Thoracic aorta (tissue), 2 donors: ENCODE measurements around the gene BMP7. TPM values are rescaled to one million over a fixed set of nuclear protein-coding genes. Genes with fewer than 3 reads are reported as not detected.

Experiments used
- ATAC-seq: fragments of 150-250 bp; one replicate; pipeline ENCODE4 v1.8.0; 2017; ENCODE audit warnings: low read depth; ENCODE audit not compliant: insufficient number of reproducible peaks, low FRiP score
- DNase-seq: peaks from one replicate; pipeline ENCODE4 v3.0.0-alpha.2; 2020; ENCODE audit warnings: low spot score
- H3K27ac ChIP-seq, 2 donors: fragments of 200-600 bp; sonication (generic); 1 replicate in 1 of 2; 2 replicates in 1 of 2; pipeline ENCODE4 v1.5.1; 2016; ENCODE audit warnings: mild to moderate bottlenecking in 2 of 2, moderate library complexity in 2 of 2
- H3K27me3 ChIP-seq: fragments of 200-600 bp; sonication (generic); replicated peaks from 2 replicates; pipeline ENCODE4 v1.6.0; 2016; ENCODE audit warnings: mild to moderate bottlenecking; ENCODE audit not compliant: insufficient read depth
- H3K36me3 ChIP-seq: fragments of 200-600 bp; sonication (generic); one replicate; pipeline ENCODE4 v1.5.1; 2016
- H3K4me1 ChIP-seq, 2 donors: fragments of 200-600 bp; sonication (generic); 1 replicate in 1 of 2; 2 replicates in 1 of 2; pipeline versions ENCODE4 v1.5.1 to v1.6.0; 2016; ENCODE audit warnings: low read depth in 2 of 2, mild to moderate bottlenecking in 1 of 2; ENCODE audit not compliant: control insufficient read depth in 1 of 2
- H3K4me3 ChIP-seq: fragments of 200-600 bp; sonication (generic); 2 replicates; pipeline ENCODE4 v1.5.1; 2016; ENCODE audit warnings: mild to moderate bottlenecking
- H3K9me3 ChIP-seq: fragments of 200-600 bp; sonication (generic); 2 replicates; pipeline ENCODE4 v1.5.1; 2016
- total RNA-seq, 2 donors: library from RNA; depleted of rRNA; stranded (reverse); fragments of >200 nt; gene quantifications; one replicate each; pipeline versions ENCODE4 v1.1.0 to v1.2.3, GENCODE V29; 2016
- TF ChIP-seq, protein P1 (sequence below): fragments of 200-600 bp; sonication (generic); IDR thresholded peaks from one replicate; pipeline ENCODE4 v1.5.1; 2019; ENCODE audit warnings: antibody characterized with exemption

The BMP7 gene
- total RNA-seq, 2 donors from 2014 or later = 1.5 TPM; not detected in 1

DNA sequence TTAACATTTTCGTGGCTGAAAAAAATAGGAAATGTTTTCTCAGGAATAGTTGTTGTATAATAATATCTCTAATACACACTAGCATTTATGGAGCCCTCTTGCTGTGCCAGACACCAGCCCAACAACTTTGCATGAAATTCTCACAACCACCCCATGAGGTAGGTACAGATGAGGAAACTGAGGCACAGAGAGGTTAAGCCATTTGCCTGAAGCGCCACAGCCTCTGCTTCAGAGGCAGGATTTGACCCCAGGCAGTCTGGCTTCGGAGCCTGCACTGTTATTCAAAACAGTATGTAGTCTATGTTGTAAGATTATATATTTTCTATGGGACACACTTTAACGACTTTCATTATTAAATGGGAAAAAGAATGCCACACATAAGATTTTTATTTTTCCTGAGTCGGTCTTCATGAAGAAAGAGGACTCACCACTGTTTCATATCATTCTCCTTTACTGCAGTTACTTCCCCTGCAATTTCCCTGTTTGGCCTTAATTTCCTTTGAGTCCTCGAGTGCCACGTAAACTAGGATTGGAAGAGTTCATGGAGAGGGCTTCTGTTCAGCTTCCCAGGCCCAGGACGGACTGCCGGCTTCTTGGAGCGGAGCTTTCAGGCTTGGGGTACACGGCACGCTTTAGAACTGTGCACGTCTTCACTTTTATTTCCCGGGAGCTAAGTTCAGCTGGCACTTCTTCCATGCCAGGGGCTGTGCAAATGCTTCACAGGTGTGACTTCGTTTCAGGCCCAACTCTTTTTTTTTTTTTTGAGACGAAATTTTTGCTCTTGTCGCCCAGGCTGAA is 128.0 kb downstream of the BMP7 start:
- Histone ChIP-seq H3K4me3 (no peak overlapping the region), H3K9me3 (no peaks in the 10 kb centered on the region), H3K27ac (no peak overlapping the region), H3K27me3 (no peaks in the 10 kb centered on the region), H3K36me3 (no peaks in the 10 kb centered on the region), H3K4me1 (no peaks in the 10 kb centered on the region)
- TF ChIP-seq, protein P1, sequence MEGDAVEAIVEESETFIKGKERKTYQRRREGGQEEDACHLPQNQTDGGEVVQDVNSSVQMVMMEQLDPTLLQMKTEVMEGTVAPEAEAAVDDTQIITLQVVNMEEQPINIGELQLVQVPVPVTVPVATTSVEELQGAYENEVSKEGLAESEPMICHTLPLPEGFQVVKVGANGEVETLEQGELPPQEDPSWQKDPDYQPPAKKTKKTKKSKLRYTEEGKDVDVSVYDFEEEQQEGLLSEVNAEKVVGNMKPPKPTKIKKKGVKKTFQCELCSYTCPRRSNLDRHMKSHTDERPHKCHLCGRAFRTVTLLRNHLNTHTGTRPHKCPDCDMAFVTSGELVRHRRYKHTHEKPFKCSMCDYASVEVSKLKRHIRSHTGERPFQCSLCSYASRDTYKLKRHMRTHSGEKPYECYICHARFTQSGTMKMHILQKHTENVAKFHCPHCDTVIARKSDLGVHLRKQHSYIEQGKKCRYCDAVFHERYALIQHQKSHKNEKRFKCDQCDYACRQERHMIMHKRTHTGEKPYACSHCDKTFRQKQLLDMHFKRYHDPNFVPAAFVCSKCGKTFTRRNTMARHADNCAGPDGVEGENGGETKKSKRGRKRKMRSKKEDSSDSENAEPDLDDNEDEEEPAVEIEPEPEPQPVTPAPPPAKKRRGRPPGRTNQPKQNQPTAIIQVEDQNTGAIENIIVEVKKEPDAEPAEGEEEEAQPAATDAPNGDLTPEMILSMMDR = no peak
- ATAC-seq (no peak), DNase-seq (no peak)

DNA sequence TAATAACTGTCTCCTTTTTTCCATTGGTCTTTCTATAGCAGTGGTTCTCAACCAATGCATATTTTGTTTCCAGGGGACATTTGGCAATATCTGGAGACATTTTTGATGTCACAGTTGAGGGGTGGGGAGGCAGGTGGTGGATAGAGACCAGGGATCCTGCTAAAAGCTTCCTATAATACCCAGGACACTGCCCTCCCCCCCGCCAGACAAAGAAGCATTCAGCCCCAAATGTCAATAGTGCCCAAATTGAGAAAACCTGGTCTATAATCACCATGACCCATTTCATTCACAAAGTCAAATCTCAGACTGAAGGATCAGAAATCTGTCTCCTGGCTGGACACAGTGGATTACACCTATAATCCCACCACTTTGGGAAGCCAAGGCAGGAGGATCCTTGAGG is 128.8 kb downstream of the BMP7 start:
- TF ChIP-seq, protein P1 = no peak
- no peak for ATAC-seq
- no peak for DNase-seq
- H3K9me3 ChIP-seq = no peaks in the 10 kb centered on the region
- no peak overlapping the region for H3K27ac ChIP-seq
- no peaks in the 10 kb centered on the region for H3K4me1 ChIP-seq
- no peaks in the 10 kb centered on the region for H3K27me3 ChIP-seq
- no peak overlapping the region for H3K4me3 ChIP-seq
- H3K36me3 ChIP-seq = no peaks in the 10 kb centered on the region

DNA sequence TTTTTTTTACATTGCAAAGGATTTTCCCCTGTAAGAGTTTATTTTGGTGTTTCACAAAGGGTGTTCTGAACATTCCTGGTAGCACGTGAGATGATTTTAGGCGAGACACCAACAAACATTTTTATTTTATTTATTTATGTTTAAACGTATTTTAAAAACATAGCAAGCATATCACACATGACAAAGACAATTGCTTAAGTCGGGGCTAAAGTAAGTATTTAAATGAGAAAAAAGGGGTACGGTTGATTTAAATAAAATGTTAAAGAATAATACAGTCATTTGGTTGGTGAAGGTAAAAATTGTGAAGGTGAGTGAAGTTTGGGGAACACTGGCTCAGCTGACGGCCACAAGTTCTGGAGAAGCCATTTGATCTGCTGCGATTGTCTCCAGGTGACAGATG is 129.7 kb downstream of the BMP7 start:
- Histone ChIP-seq H3K4me1 (no peaks in the 10 kb centered on the region), H3K36me3 (no peaks in the 10 kb centered on the region), H3K4me3 (no peak overlapping the region), H3K27me3 (no peaks in the 10 kb centered on the region), H3K9me3 (no peaks in the 10 kb centered on the region), H3K27ac (no peak overlapping the region)
- DNase-seq = no peak
- TF ChIP-seq, protein P1 = no peak
- no peak for ATAC-seq

DNA sequence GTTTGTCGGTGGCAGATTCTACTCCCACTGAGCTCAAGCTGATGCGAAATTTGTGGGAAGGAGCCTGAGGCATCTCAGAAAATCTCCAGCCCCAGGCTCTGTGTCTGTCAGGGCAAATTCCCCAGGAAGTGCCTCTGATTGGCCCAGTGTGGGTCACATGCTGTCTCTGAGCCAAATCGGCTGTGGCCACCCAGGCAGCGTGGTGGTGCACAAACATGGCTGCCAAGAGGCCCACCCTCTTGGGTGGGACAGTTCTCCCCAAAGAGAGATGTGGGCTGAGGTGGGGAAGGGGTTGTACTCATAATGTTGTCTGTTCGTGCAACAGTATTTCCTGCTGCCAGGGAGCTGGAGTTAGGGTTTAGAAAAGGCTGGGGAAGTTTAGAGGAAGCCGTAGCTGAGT is 130.6 kb downstream of the BMP7 start:
- Histone ChIP-seq H3K4me3 (no peak overlapping the region), H3K36me3 (no peaks in the 10 kb centered on the region), H3K4me1 (no peaks in the 10 kb centered on the region), H3K9me3 (no peaks in the 10 kb centered on the region), H3K27me3 (no peaks in the 10 kb centered on the region), H3K27ac (no peak overlapping the region)
- TF ChIP-seq, protein P1 = no peak
- DNase-seq (no peak), ATAC-seq (no peak)

DNA sequence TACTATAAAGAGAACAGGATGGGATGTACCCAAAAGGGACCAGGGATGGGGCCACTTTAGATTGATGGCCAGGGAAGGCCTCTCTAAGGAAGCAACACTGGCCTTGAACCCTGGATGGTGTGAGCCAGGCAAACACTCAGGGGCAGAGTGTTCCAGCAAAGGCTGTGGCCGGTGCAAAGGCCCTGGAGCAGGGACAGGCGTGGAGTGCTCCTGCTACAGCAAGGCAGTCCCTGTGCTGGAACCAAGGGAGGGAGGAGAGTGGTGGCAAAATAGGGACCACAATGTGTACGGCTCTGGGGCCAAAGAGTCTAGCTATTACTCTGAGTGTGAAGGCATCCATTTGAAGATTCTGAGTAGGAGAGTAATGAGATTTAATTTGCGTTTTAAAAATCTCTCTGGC is 131.6 kb downstream of the BMP7 start:
- DNase-seq = no peak
- Histone ChIP-seq H3K9me3 (no peaks in the 10 kb centered on the region), H3K27me3 (no peaks in the 10 kb centered on the region), H3K4me1 (no peaks in the 10 kb centered on the region), H3K36me3 (no peaks in the 10 kb centered on the region), H3K4me3 (no peak overlapping the region), H3K27ac (no peak overlapping the region)
- TF ChIP-seq, protein P1 = no peak
- no peak for ATAC-seq
